DMS153 treated with DMSO at 0.1 percent for 48 hours (cell line): ENCODE data around the gene SESTD1.
"Not testable (repeated sequence)": the region's sequence is repeated elsewhere in the genome, so short reads cannot be mapped to it uniquely, and the experiment has no call there.

Experiments
- DNase-seq: peaks from one replicate; lab custom pipeline; 2025; ENCODE audit not compliant: unreplicated experiment; lab: John Stamatoyannopoulos, UW

Gene SESTD1

GRCh38 chr2:179266271-179266670 is 1.6 kb upstream of the SESTD1 start:
- no peak for DNase-seq

- DNase-seq, result no peak
Observed at GRCh38 chr2:179265082-179265510, 464 bp upstream of the SESTD1 start.

- no peak for DNase-seq
Observed at GRCh38 chr2:179263446-179264367, 925 bp downstream of the SESTD1 start.

- no peak for DNase-seq
Observed at GRCh38 chr2:179263015-179263414, 1.6 kb downstream of the SESTD1 start.

GRCh38 chr2:179262077-179262660 is 2.5 kb downstream of the SESTD1 start:
- DNase-seq, result no peak

GRCh38 chr2:179261151-179261825 is 3.3 kb downstream of the SESTD1 start:
- DNase-seq, result no peak

DNA sequence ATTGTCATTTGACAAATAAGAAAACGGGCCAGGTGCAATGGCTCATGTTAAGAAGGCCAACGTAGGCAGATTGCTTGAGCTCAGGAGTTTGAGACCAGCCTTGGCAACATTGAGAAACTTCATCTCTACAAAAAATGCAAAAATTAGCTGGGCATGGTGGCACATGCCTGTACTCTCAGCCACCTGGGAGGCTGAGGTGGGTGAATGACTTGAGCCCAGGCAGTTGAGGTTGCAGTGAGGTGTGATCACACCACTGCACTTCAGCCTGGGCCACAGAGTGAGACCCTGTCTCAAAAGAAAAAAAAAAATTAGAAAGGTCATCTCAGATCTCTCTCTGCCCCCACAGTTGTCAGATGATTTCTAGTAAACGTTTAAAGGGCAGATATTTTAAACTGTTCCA is 4.4 kb downstream of the SESTD1 start:
- DNase-seq, result no peak

- DNase-seq, result no peak
Observed at GRCh38 chr2:179255129-179255528, 9.5 kb downstream of the SESTD1 start.

DNA sequence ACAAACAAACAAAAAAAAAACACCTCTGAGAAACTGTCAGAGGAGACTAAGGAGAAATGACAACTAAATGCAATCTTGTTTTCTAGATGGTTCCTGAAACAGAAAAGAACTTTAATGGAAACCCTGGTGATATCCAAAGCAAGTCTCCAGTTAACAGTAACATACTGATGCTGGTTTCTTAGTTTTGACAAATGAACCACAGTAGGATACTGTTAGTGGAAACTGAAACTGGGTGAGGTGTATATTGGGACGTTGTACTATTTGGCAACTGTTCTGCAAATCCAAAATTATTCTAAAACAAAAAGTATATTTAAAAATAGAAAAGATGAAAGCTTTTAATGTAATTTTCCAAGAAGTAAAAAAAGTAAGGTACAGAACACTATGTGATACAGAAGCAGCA is 11.4 kb downstream of the SESTD1 start:
- no peak for DNase-seq

DNA sequence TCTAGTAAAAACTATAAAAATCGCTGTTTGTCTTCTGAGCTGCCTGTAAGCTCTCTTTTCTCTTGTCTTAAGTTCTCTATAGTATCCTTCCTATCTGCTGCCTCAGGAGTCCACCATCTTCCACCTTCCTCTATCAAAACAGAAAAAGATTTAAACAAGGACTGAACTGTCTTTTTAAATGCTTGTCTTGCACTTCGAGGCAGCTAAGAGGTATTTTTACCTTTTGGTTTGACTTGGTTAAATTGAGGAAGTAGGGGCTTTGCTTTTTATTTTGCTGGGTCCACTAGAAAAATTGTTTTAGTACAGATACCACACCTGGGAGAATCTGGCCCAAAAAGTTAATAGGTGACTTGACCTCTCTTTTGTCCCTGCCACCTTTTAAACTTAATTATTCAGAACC is 12.2 kb downstream of the SESTD1 start:
- no peak for DNase-seq

DNA sequence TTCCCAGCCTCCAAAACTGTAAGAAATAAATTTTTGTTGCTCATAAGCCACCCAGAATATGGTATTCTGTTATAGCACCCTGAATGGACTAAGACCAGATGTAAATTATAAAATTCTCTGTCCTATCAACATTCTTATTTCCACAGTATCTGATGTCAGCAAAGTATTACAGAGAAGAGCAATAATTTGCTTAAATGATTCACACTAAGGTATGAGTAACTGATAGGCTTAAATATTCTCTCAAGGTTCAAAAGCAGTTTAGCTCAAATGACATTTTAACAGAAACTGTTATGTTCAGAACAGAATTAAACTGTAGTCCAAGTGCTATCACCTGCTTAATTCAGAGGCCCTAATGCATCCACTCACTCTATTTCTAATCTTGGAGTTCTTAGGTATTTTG is 12.8 kb downstream of the SESTD1 start:
- DNase-seq, result no peak

- no peak for DNase-seq
Observed at GRCh38 chr2:179250848-179251504, 13.7 kb downstream of the SESTD1 start.

DNA sequence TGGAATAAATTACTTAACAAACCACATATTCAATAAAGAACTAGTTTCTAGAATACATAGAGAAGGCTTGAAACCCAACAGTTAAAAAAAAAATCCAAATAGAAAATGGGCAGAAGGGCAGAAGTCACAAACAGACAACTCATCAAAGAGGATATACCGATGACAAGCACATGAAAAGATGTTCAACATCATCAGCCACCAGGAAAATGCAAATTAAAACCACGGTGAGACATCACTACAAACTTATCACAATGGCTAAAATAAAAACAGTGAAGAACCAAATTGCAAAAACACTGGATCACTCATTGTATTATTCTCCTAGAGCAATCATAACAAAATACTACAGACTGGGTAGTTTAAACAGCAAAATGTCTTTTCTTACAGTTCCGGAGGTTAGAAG is 14.5 kb downstream of the SESTD1 start:
- DNase-seq, result no peak

- DNase-seq, result no peak
Observed at GRCh38 chr2:179248024-179248348, 16.6 kb downstream of the SESTD1 start.

DNA sequence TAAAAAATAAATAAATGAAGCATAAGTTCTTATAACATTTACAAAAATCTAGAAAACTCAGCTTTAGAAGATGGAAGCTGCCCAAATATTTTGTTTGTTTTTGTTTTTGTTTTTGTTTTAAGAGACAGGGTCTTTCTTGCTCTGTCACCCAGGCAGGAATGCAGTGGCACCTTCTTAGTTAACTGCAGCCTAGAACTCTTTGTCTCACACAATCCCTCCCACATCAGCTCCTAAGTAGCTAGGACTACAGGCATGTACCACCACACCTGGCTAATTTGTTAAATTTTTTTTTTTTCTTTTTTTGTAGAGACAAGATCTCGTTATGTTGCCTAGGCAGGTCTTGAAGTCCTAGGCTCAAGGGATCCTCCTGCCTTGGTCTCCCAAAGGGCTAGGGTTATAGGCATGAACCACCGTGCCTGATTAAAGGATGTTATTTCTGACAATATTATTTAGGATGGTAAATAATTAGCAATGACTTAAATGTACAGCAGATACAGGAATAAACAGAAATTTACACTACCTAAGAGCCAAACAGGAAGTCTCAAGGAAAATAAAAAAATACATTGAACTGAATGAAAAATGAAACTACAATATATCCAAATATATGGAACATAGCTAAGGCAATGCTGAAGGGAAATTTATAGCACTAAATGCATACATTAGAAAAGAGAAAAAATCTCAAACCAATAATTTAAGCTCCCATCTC is 17.2 kb downstream of the SESTD1 start:
- no peak for DNase-seq

GRCh38 chr2:179245843-179246242 is 18.8 kb downstream of the SESTD1 start:
- not testable (repeated sequence) for DNase-seq

GRCh38 chr2:179243046-179243445 is 21.6 kb downstream of the SESTD1 start:
- no peak for DNase-seq

GRCh38 chr2:179240481-179241451 is 23.9 kb downstream of the SESTD1 start:
- no peak for DNase-seq

DNA sequence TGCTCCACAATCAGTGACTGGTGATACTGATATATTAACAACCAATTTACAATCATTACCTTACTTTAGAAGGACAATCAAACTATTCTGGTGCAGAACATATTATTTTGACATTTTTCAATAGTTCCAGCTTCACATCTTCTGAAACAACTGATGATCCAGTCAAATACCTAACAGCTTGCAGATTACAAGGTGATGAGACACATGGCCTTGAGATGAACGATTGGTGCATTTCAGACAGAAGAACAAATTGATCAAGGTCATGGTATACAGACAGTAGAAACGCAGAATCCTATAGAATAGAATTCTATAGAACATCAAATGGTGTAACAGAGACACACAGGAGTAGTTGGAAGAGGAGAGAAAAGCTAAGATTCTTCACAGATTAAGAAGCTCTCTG is 24.8 kb downstream of the SESTD1 start:
- DNase-seq, result no peak

GRCh38 chr2:179239195-179239594 is 25.4 kb downstream of the SESTD1 start:
- no peak for DNase-seq
